ENCODE measurements around the gene SLC9A2.

DNA sequence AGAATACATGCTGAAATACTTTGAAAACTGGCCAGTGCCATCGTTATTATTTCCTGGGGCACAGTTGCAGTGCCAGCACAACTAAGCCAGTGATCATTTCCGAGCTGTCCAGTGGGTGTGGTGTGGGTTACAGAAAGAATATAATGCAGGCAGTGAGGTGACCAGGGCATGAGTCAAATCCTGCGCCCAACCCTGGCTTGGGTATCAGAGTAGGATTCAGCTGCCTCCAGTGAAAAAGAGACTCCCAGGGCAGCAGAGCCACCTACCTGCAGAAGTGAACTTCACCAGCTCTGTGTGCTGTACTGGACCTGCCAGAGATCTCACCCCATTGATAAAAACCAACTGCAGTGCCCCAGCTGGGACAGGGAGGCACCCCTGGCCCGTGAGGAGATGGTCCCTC is 18.0 kb downstream of the SLC9A2 start:
- TF ChIP-seq, protein P1, sequence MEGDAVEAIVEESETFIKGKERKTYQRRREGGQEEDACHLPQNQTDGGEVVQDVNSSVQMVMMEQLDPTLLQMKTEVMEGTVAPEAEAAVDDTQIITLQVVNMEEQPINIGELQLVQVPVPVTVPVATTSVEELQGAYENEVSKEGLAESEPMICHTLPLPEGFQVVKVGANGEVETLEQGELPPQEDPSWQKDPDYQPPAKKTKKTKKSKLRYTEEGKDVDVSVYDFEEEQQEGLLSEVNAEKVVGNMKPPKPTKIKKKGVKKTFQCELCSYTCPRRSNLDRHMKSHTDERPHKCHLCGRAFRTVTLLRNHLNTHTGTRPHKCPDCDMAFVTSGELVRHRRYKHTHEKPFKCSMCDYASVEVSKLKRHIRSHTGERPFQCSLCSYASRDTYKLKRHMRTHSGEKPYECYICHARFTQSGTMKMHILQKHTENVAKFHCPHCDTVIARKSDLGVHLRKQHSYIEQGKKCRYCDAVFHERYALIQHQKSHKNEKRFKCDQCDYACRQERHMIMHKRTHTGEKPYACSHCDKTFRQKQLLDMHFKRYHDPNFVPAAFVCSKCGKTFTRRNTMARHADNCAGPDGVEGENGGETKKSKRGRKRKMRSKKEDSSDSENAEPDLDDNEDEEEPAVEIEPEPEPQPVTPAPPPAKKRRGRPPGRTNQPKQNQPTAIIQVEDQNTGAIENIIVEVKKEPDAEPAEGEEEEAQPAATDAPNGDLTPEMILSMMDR (IDR thresholded peaks at IDR 0.05 in 8 of 11, conservative IDR thresholded peaks at IDR 0.05 in 3 of 11), result no peak
- no peak for TF ChIP-seq POLR2A (IDR thresholded peaks at IDR 0.05)
- TF ChIP-seq POLR2AphosphoS5 (IDR thresholded peaks at IDR 0.05), result no peak
